Smooth muscle cell of the brain vasculature (primary cell): Measurements from ENCODE around the gene ADSS1.
"Not testable (repeated sequence)": the region's sequence is repeated elsewhere in the genome, so short reads cannot be mapped to it uniquely, and the experiment has no call there.

Experiments
- DNase-seq: peaks from one replicate; pipeline ENCODE4 v3.0.0-alpha.2; 2012; ENCODE audit warnings: low read depth, low spot score

The ADSS1 gene

GRCh38 chr14:104749111-104749649 lies 25.2 kb downstream of the ADSS1 start:
- peak; percentile 26 for DNase-seq

- DNase-seq, result peak; percentile 44
Measured at GRCh38 chr14:104750056-104750752, 26.2 kb downstream of the ADSS1 start.

GRCh38 chr14:104750753-104751057 lies 26.7 kb downstream of the ADSS1 start:
- DNase-seq, result not testable (repeated sequence)

- DNase-seq, result no peak
Measured at GRCh38 chr14:104751539-104752422, 27.8 kb downstream of the ADSS1 start.

GRCh38 chr14:104752423-104752734 lies 28.4 kb downstream of the ADSS1 start:
- DNase-seq, result no peak

GRCh38 chr14:104752735-104753527 lies 28.9 kb downstream of the ADSS1 start, which contains the start of gene SIVA1:
Gene SIVA1 (plus strand): TSS chr14:104753147. CDS start chr14:104753202, 55 bp downstream.
- DNase-seq, result peak; percentile 100

GRCh38 chr14:104753528-104754212 lies 29.6 kb downstream of the ADSS1 start:
- no peak for DNase-seq

GRCh38 chr14:104754213-104754851 lies 30.3 kb downstream of the ADSS1 start:
- DNase-seq, result no peak

- no peak for DNase-seq
Measured at GRCh38 chr14:104755621-104756020, 31.6 kb downstream of the ADSS1 start.

GRCh38 chr14:104756477-104757237 lies 32.6 kb downstream of the ADSS1 start:
- DNase-seq, result no peak

- no peak for DNase-seq
Measured at GRCh38 chr14:104757238-104757585, 33.2 kb downstream of the ADSS1 start.

GRCh38 chr14:104757681-104758392 lies 33.8 kb downstream of the ADSS1 start:
- DNase-seq, result no peak

GRCh38 chr14:104758981-104759969 lies 35.2 kb downstream of the ADSS1 start:
- no peak for DNase-seq

- no peak for DNase-seq
Measured at GRCh38 chr14:104765517-104765916, 41.5 kb downstream of the ADSS1 start.

- DNase-seq, result no peak
Measured at GRCh38 chr14:104766256-104766862, 42.3 kb downstream of the ADSS1 start.

- DNase-seq, result no peak
Measured at GRCh38 chr14:104766863-104767633, 43.0 kb downstream of the ADSS1 start.

GRCh38 chr14:104767634-104767918 lies 43.5 kb downstream of the ADSS1 start:
- DNase-seq, result no peak
